ENCODE measurements around the gene PXK. TPM values are rescaled to one million over a fixed set of nuclear protein-coding genes. Genes with fewer than 3 reads are reported as not detected.

Gene PXK
- total RNA-seq, 1 donor from 2014 or later = 55.1 TPM

DNA sequence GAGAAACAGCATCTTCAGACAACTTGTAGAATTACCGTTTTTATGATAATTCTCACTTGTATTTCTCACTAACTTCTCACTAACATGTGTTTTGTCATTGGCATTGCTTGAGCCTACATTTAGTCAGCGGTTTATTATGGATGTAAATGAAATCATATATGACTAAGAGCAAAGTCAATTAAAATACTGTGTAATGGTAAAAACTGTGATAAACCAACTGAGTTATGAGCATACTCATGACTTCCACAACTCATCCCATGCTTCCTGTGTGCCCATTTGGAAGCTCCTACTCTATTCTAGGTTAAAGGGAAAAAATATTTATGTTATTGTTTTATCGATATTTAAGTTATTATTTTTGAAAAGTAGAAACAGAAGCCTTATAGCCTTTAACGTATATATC, 12.8 kb downstream of the PXK start:
- intact Hi-C loops (cut with micrococcal nuclease) = no loop called here

DNA sequence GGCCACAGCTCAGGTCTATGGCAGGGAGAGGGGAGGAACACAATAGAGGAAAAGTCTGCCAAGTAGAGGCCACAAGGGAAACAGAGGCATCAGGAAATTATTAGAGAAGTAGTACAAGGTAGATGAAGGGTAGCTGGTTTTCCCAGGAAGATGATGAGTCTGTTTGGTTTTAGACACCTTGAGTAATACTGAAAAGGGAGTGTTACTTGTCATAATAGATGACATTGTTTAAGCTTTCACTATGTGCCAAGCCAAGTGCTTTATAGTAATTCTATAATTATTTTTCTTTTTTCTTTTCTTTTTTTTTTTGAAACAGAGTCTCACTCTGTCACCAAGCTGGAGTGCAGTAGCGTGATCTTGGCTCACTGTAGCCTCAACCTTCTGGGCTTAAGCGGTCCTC, 13.7 kb downstream of the PXK start:
- intact Hi-C loops (cut with micrococcal nuclease) = loop anchor here (1.0 kb wide), 1 partner anchor 11 kb away; no protein-coding TSS in a partner anchor

DNA sequence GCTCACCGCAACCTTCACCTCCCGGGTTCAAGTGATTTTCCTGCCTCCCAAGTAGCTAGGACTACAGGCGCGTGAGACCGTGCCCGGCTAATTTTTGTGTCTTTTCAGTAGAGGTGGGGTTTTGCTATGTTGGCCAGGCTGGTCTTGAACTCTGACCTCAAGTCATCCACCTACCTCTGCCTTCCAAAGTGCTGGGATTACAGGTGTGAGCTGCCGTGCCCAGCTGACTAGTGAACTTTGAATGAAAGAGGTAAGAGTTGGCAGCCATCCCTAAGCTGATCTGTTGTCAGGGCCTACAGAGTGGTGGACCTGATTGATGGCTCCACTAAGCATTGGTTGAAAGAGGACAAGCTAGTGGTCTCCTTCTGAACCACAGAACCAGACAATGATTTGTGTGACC, 15.3 kb downstream of the PXK start:
- intact Hi-C loops (cut with micrococcal nuclease) = no loop called here

DNA sequence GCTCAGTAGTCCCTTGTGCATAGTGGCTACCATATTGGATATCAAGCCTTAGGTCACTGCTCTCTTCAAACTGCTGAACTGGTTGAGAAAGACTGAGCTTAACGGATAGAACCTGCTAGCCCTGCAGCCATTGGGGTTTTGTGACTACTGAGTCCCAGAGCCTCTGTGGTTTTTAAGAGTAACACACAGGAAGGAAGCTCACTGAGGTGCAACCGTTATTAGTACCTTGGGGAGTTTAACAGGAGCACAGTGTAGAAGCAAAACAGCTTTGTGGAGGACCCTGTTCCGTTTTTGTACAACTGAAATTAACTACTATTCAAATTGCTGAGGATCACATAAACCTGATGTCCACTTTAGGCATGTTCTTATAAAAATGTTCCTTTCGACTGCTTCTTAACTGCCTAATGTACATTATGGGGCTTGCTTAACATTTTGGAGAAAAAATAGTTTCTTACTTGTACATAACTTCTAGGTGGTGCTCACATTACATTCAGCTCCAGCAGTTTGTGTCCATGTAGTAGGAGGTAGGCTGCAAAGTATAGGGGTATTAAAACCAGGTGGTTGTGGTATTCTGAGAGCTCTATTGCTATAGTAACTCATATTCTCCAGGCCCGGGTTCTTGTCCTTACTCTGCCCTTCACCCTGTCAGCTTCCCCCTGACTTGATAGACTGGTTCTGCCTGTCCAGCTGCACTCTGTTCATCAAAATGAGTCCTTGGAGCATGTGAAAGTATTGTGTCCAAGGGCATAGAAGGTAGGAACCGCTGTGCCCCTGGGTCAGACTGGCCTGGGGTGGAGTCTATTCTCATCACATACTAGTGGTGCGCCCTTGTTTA, 17.3 kb downstream of the PXK start:
- intact Hi-C loops (cut with micrococcal nuclease) = loop anchor here (1.0 to 10.0 kb wide), 5 partner anchors 8 to 1568 kb away; partner anchors contain the start of gene PDE12

DNA sequence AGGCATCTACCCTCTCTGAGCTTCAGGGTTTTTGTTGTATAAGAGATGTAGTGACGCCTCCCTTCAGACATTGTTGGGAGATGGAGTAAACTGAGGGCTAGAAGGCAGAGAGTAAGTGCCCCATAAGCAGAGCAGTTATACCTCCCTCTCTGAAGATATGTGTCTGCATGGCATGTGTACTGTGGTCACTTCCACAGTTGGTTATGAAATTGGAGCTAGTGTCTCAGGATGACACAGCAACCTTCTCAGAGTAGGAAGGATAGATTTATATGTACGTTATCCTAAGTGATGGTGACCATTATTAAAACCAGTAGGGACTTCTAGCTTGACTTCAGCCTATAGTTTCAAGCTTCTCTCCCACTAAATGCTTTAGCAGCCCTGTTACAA, 17.9 kb downstream of the PXK start:
- intact Hi-C loops (cut with micrococcal nuclease) = loop anchor here (1.0 to 10.0 kb wide), 5 partner anchors 8 to 1568 kb away; partner anchors contain the start of gene PDE12

DNA sequence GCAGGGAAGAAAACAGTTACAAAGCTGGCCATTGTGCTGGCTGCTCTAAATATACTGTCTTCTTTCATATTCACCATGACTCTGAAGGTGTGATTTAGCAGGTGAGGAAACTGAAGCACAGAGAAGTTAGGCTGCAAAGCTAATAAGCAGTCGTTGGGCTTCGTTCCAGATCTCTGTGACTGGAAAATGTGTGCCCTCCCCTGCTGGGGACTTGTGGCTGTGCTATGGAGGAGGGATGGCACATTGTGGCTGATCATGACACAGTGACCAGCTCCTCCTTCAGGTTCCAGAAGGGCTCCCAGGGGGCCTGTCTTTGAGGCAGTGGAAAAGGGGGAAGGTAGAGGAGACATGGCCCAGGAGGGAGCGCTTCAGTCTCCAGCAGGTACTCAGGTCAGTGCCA, 19.2 kb downstream of the PXK start:
- intact Hi-C loops (cut with micrococcal nuclease) = loop anchor here (2.0 to 10.0 kb wide), 4 partner anchors 17 to 1570 kb away; partner anchors contain the start of gene PDE12

DNA sequence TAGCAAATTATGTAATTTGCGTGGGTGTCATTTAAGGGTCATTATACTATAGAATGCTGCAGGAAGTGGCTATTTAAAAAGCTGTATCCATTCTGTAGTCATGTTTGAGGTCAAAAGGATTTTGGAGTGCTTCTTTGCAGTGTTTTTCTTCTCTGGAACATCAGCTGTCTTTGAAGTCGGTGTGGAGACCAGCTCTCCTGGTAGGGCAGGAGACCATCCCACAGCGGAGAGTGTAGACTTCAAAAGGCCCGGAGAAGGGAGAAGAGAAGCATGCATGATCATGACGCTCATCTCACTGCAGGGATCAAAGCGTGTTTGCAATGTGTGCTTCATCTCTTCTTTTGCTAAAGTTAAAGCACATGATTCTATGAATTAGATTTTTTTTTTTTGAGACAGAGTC, 19.9 kb downstream of the PXK start:
- intact Hi-C loops (cut with micrococcal nuclease) = loop anchor here (5.0 to 10.0 kb wide), 3 partner anchors 315 to 1570 kb away; partner anchors contain the start of gene PDE12

DNA sequence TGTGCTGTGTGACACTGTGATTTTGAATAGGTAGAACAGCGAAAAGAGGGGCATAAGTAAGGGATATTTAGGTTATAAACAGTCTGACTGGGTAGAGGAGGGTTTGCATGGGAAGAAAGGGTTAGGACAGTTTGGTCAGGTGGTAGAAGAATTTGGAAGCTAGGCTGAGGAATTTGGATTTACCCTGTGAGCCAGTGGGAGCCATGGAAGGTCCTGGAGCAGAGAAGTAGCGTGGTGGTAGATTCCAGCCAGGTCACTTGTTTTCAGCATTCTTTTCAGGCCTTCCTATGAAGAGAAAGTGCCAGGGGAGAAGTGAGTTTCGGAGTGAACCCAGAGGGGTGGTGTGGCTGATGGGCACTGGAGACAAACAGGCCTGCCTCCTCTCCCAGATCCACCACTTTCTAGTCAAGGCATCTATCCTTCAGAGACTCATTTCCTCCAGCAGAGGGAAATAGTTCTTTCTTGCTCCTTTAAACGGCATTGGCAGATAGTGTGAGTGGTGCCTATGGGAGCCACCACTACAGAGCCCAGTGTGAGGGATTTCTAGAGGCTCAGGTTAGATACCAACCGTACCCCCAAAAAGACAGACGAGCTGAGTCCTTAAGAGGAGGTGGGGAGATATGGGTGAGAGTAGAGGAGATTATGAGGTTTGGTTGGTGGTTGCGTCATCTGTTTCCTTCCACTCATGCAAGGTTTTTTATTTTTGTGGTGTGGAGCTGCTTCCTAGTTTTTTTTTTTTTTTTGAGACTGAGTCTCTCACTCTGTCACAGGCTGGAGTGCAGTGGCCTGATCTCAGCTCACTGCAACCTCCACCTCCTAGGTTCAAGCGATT, 21.2 kb downstream of the PXK start:
- intact Hi-C loops (cut with micrococcal nuclease) = loop anchor here (1.0 to 10.0 kb wide), 10 partner anchors 19 to 1572 kb away; partner anchors contain the start of genes HTD2, PDE12 and RPP14

DNA sequence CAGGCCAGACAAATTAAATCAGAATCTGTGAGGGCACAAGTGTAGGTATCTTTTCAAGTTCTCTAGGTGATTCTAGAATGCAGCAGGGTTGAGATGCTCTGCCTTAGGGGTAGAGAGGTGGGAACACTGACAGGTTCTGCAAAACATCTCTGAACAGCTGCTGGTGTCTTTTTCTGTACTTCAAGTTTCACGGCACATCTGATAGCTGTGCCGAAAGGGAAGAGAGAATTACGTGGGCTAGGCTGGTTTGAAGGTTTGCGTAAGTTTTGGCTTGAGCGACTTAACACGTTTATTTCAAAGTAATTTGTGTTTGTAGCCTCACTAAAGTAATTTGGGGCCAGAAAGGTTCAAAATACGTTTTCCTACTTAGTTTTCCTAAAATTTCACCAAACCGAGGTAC, 22.5 kb downstream of the PXK start:
- intact Hi-C loops (cut with micrococcal nuclease) = loop anchor here (2.0 to 10.0 kb wide), 3 partner anchors 32 to 800 kb away; partner anchors contain the start of gene PDE12

DNA sequence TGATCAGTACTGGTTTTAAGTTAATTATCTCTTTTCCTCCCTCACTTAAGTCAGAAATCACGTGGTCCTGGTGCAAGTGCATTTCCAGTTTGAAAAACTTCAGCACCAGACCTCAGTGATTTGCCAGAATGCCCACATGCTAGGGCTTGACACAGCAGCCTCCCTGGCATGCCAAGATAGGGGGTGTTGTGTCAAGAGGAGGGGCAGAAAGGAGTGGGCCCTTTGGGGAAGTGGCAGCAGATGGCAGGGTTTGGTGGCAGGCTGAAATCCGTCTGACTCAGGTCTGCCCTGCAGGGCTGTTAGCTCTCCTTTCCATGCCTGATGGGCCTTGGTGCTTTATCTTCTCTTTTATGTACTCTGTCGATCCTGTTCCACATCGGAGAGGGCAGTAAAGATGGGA, 23.4 kb downstream of the PXK start:
- intact Hi-C loops (cut with micrococcal nuclease) = loop anchor here (10.0 kb wide), 1 partner anchor 801 kb away; the partner anchor contains the start of gene PDE12

DNA sequence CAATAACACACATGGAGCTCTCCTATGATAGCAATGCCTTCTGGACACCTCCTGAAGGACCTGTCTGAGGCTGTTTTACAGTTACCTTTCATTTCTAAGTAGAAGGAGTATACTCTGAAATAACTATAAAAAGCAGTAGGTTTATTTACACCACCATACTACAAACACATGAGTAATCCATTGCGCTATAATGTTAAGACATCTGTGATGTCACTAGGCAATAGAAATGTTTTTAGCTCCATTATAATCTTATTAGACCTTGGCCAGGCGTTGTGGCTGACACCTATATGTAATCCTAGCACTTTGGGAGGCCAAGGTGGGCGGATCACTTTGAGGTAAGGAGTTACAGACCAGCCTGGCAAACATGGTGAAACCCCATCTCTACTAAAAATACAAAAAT, 24.7 kb downstream of the PXK start:
- intact Hi-C loops (cut with micrococcal nuclease) = loop anchor here (10.0 kb wide), 1 partner anchor 803 kb away; the partner anchor contains the start of gene PDE12

DNA sequence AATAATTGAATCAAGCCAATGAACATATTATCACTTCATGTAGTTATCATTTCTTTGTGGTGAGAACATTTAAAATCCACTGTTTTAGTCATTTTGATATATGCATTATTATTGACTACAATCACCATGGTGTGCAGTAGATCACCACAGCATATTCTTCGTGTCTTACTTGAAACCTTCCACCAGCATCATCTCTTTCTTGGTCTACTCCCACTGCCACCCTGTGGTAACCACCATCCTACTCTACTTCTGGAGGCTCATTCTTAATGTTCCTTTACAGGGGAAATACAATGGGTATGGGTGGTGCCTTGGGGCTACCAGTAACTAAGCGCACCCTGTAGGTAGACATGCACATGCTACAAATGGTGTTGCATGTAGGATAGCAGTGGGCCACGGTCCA, 25.4 kb downstream of the PXK start:
- intact Hi-C loops (cut with micrococcal nuclease) = loop anchor here (1.0 to 10.0 kb wide), 2 partner anchors 8 to 803 kb away; partner anchors contain the start of gene PDE12

DNA sequence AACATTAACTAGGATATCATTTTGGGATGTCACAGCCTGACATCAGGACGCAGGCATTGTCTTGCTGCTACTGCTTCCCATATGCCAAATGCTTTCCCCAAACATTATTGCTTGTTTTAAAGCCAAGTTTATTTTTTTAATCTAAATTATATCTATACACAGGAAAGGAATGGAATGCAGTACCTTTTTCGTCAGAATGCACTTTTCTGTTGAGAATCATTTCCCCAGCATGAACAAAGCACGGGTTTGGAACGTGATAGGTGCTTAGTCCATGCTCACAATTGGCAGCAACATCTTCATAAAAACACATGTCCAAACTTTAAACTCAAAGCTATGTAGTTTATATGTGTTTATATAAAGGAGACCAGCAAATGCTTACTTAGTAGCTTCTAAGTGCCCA, 26.1 kb downstream of the PXK start:
- intact Hi-C loops (cut with micrococcal nuclease) = loop anchor here (1.0 to 10.0 kb wide), 2 partner anchors 9 to 804 kb away; partner anchors contain the start of gene PDE12

DNA sequence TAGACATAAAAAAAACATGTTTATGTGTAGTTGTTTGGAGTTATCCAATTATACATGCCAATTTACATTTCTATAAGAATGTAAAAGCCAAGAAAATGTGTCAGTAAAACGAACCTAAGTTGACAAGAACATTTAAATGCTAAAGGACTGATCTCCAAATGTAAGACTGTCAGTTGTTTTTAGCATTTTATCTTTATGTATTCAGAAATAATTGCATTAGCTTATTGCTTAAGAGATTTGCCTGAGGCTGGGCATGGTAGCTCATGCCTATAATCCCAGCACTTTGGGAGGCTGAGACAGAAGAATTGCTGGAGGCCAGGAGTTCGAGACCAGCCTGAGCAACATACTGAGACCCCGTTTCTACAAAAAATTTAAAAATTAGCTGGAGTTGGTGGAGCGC, 26.9 kb downstream of the PXK start:
- intact Hi-C loops (cut with micrococcal nuclease) = loop anchor here (10.0 kb wide), 1 partner anchor 805 kb away; the partner anchor contains the start of gene PDE12

DNA sequence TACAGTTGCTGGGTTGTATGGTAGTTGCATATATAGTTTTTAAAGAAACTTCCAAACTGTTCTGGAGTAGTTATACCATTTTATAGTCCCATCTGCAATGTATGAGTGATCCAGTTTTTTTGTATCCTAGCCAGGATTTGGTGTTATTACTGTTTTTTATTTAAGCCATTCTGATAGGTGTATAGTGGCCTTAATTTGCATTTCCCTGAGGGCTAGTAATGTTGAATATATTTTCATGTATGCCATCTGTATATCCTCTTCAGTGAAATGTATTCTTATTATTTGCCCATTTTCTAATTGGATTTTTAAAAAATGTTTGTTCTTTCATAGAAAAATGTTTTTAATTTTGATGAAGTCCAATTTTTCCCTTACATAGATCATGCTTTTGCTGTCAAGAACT, 29.2 kb downstream of the PXK start:
- intact Hi-C loops (cut with micrococcal nuclease) = no loop called here

DNA sequence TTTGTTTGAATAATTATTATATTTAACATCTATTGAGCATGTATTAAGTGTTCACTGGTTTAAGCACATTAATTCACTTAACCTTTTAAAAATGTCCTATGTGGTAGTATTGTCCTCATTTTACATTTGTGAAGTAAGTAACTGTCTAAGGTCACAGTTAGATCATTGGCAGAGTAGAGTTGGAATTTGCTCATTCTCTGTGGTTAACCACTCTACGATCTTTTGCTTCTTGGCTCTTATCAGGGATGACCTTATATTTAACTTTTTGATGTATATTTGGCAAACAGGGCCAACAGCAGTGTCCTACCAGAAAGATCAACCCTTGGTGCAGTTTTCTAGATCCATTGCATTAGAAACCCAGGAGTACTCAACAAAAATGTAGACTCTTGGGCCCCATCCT, 34.0 kb downstream of the PXK start:
- intact Hi-C loops (cut with micrococcal nuclease) = no loop called here

DNA sequence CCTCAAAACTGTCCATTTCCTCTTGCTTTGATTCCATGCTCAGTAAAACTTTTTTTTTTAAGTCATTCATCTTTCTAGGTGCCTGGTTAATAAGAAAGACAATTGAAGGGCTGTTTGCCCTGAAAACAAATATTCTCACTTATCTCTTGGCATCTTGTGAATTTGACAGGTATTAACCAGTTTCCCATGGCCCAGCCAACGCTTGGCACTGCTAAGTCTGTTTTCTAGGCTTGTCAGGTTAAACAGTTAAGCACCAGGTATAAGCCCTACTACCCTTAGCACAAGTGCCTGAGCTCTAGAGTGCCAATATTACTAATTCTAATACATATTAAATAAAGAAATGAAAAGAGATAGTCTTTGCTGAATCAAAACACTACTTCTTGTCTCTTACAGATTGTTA, 36.3 kb downstream of the PXK start:
- intact Hi-C loops (cut with micrococcal nuclease) = no loop called here

DNA sequence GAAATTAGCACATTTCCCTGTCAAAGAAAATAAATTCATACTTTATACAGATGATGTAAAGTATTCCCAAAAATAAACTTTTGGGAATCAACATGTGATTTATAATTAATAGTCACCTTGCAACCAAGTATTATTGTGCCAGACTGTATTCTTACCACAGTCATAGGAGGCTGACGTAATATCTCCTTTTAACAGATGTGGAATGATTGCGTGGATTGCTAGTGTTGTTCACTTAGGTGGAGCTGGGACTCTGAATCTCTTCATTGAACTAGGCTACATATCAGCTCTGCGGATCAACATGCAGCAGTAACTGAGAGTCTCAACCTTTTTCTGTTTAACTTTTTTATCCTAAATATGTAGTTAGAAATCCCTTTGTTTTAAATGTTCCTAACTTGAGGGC, 37.2 kb downstream of the PXK start:
- intact Hi-C loops (cut with micrococcal nuclease) = no loop called here

DNA sequence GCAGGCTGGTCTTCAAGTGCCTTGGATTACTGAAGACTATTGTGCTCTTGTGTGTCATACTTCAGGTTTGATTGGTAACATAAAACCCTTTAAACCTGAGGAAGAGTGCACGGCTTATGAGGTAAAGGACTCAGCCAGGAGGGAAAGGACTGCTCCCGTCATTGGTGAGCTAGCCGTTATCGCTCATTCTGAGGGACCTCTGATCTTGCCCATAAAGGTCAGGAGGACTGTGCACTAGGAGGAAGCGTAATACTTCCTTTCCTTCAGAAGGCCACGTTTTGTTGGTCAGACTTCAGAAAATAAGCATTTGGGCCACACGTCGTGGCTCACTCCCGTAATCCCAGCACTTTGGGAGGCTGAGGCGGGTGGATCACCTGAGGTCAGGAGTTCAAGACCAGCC, 37.7 kb downstream of the PXK start:
- intact Hi-C loops (cut with micrococcal nuclease) = no loop called here

DNA sequence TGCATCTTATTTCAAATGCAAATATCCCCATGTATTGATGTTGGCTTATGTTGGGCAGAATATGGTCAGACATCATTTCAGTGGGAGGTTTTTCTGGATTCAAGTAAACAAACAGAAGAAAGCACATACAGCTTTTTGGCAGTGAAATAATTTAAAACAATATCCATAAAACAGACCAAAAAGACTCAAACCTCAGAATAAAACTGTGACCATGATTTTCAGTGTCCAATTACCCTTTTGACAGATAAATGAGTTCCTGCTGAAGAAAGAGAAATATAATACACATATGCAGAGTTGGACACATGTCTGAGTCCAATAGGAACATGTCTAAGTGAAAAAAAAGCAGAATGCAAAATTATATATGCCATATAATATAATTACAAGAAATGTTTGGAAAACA, 39.1 kb downstream of the PXK start:
- intact Hi-C loops (cut with micrococcal nuclease) = no loop called here

DNA sequence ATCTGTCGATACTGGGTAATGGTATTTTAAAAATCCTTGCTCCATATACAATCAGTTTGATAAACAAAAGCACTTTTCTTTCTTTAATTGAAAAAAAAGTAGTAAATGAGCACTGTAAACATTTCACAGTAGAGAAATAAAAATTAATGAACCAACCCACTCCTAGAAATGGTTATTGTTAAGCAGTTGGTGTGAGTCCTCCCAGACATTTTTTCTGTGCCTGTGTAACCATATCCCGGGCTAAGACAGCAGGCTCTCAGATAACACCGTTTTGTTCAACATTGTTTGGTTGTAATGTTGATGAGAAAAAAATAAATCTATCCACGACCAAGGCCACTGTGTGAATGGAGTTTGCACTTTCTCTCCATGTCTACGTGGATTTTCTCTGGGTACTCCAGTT, 42.6 kb downstream of the PXK start:
- intact Hi-C loops (cut with micrococcal nuclease) = no loop called here

DNA sequence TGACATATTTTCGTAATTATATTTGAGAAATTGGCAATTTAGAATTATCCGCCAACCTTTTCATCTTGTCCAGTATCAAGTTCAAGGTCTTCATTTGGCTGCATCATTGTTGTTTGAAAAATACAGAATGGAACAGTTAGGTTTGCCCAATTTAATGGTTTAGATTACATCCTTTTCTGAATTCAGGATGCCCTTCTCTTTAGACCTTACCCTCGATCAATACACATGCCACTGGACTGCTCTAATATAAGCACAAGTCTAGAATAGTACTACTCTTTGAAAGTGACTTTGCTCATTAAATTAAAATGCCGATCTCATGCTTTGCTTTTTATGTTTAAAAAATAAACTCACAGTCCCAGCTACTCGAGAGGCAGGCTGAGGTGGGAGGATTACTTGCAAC, 44.5 kb downstream of the PXK start:
- intact Hi-C loops (cut with micrococcal nuclease) = no loop called here

Measured in T-helper 1 cell treated with Interleukin-12 subunit alpha and Interleukin-12 subunit beta and Interleukin-4 antibody, amounts not matched to agents 30 ng/mL and 1 ng/mL, for 36 hours (primary cell).